Measurements from ENCODE around the gene TIMM10B.

GRCh38 chr11:6486256-6486655, 5.0 kb downstream of the TIMM10B start:
- TF ChIP-seq, protein P1, sequence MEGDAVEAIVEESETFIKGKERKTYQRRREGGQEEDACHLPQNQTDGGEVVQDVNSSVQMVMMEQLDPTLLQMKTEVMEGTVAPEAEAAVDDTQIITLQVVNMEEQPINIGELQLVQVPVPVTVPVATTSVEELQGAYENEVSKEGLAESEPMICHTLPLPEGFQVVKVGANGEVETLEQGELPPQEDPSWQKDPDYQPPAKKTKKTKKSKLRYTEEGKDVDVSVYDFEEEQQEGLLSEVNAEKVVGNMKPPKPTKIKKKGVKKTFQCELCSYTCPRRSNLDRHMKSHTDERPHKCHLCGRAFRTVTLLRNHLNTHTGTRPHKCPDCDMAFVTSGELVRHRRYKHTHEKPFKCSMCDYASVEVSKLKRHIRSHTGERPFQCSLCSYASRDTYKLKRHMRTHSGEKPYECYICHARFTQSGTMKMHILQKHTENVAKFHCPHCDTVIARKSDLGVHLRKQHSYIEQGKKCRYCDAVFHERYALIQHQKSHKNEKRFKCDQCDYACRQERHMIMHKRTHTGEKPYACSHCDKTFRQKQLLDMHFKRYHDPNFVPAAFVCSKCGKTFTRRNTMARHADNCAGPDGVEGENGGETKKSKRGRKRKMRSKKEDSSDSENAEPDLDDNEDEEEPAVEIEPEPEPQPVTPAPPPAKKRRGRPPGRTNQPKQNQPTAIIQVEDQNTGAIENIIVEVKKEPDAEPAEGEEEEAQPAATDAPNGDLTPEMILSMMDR (IDR thresholded peaks at IDR 0.05; ENCODE audit: low read length) = no peak
- TF ChIP-seq EZH2phosphoT487 (IDR thresholded peaks at IDR 0.05; ENCODE audit: low read length) (no peak), EZH2 (optimal IDR thresholded peaks at IDR 0.05; ENCODE audit: low read depth, low read length) (no peak)

All from MM.1S (cell line).